H9 (cell line): ENCODE results near the gene ABCA3. TPM values are rescaled to one million over a fixed set of nuclear protein-coding genes. Genes with fewer than 3 reads are reported as not detected.

ENCODE experiments used
- DNase-seq: peaks from one replicate; pipeline ENCODE4 v3.0.0-alpha.2; 2017
- H2AFZ ChIP-seq: one replicate; pipeline ENCODE4 v1.6.1; 2013; ENCODE audit warnings: mild to moderate bottlenecking, low read length, control low read depth, moderate library complexity
- H2AK5ac ChIP-seq: 2 replicates; pipeline ENCODE4 v1.6.1; 2013; ENCODE audit warnings: low read length, control low read depth, mixed read lengths; ENCODE audit not compliant: insufficient read length
- H2BK120ac ChIP-seq: one replicate; pipeline ENCODE4 v1.6.1; 2013; ENCODE audit warnings: low read depth, mild to moderate bottlenecking, low read length, control low read depth, inconsistent platforms; ENCODE audit not compliant: poor library complexity, severe bottlenecking
- H2BK12ac ChIP-seq: 2 replicates; pipeline ENCODE4 v1.6.1; 2013; ENCODE audit warnings: low read length, control low read depth, mixed read lengths, low read depth; ENCODE audit not compliant: insufficient read length
- H2BK15ac ChIP-seq: 2 replicates; pipeline ENCODE4 v1.6.1; 2013; ENCODE audit warnings: low read depth, low read length, control low read depth
- H2BK20ac ChIP-seq: one replicate; pipeline ENCODE4 v1.6.1; 2013; ENCODE audit warnings: low read depth, mild to moderate bottlenecking, low read length, control low read depth, inconsistent platforms; ENCODE audit not compliant: poor library complexity, severe bottlenecking
- H2BK5ac ChIP-seq: 2 replicates; pipeline ENCODE4 v1.6.1; 2013; ENCODE audit warnings: low read length, control low read depth, mixed read lengths; ENCODE audit not compliant: insufficient read length
- H3K14ac ChIP-seq: 2 replicates; pipeline ENCODE4 v1.6.1; 2013; ENCODE audit warnings: low read length, control low read depth; ENCODE audit not compliant: insufficient read depth
- H3K18ac ChIP-seq: 2 replicates; pipeline ENCODE4 v1.6.1; 2013; ENCODE audit warnings: low read depth, mild to moderate bottlenecking, mixed read lengths, low read length, control low read depth; ENCODE audit not compliant: insufficient read length
- H3K23ac ChIP-seq: 2 replicates; pipeline ENCODE4 v1.6.1; 2013; ENCODE audit warnings: low read length, control low read depth, mixed read lengths, low read depth; ENCODE audit not compliant: insufficient read length
- H3K23me2 ChIP-seq: 2 replicates; pipeline ENCODE4 v1.6.1; 2013; ENCODE audit warnings: low read depth, mild to moderate bottlenecking, mixed read lengths, low read length, control low read depth; ENCODE audit not compliant: insufficient read length, poor library complexity, severe bottlenecking
- H3K27ac ChIP-seq: 2 replicates; pipeline ENCODE4 v1.5.1; 2013; ENCODE audit warnings: low read length, control low read depth, mixed read lengths, low read depth; ENCODE audit not compliant: insufficient read length
- H3K27me3 ChIP-seq: 2 replicates; pipeline ENCODE4 v1.6.1; 2013; ENCODE audit warnings: low read length, control low read depth, inconsistent platforms; ENCODE audit not compliant: insufficient read depth
- H3K4ac ChIP-seq: 2 replicates; pipeline ENCODE4 v1.6.1; 2013; ENCODE audit warnings: low read depth, mild to moderate bottlenecking, control low read depth, inconsistent platforms, low read length, moderate library complexity
- H3K4me1 ChIP-seq: 2 replicates; pipeline ENCODE4 v1.6.1; 2013; ENCODE audit warnings: low read length, control low read depth, inconsistent platforms; ENCODE audit not compliant: insufficient read depth
- H3K4me2 ChIP-seq: 2 replicates; pipeline ENCODE4 v1.6.1; 2013; ENCODE audit warnings: low read length, control low read depth, mixed read lengths; ENCODE audit not compliant: insufficient read length, insufficient read depth
- H3K56ac ChIP-seq: 2 replicates; pipeline ENCODE4 v1.6.1; 2013; ENCODE audit warnings: low read depth, mild to moderate bottlenecking, mixed read lengths, low read length, control low read depth; ENCODE audit not compliant: insufficient read length
- H3K79me1 ChIP-seq: 2 replicates; pipeline ENCODE4 v1.6.1; 2013; ENCODE audit warnings: low read depth, mild to moderate bottlenecking, moderate library complexity, low read length, control low read depth, inconsistent platforms; ENCODE audit not compliant: insufficient read depth, poor library complexity, severe bottlenecking
- H3K79me2 ChIP-seq: 2 replicates; pipeline ENCODE4 v1.6.1; 2013; ENCODE audit warnings: low read length, control low read depth, inconsistent platforms; ENCODE audit not compliant: insufficient read depth
- H3K9ac ChIP-seq: 2 replicates; pipeline ENCODE4 v1.6.1; 2013; ENCODE audit warnings: low read length, control low read depth, mixed read lengths; ENCODE audit not compliant: insufficient read length; ENCODE audit errors: extremely low read depth
- H3K9me3 ChIP-seq: one replicate; pipeline ENCODE4 v1.6.1; 2013; ENCODE audit warnings: low read depth, low read length, inconsistent platforms; ENCODE audit not compliant: control insufficient read depth
- H3T11ph ChIP-seq: one replicate; pipeline ENCODE4 v1.6.1; 2013; ENCODE audit warnings: mild to moderate bottlenecking, low read length, control low read depth, inconsistent platforms
- H4K20me1 ChIP-seq: one replicate; pipeline ENCODE4 v1.6.1; 2013; ENCODE audit not compliant: control insufficient read depth, insufficient read length, insufficient read depth
- H4K5ac ChIP-seq: 2 replicates; pipeline ENCODE4 v1.6.1; 2013; ENCODE audit warnings: low read depth, mild to moderate bottlenecking, mixed read lengths, low read length, control low read depth; ENCODE audit not compliant: insufficient read length
- H4K8ac ChIP-seq: replicated peaks from 2 replicates; pipeline ENCODE4 v1.6.1; 2013; ENCODE audit warnings: low read length, control low read depth, mixed read lengths, low read depth; ENCODE audit not compliant: insufficient read length
- H4K91ac ChIP-seq: 2 replicates; pipeline ENCODE4 v1.6.1; 2013; ENCODE audit warnings: low read depth, mild to moderate bottlenecking, moderate library complexity, mixed read lengths, low read length, control low read depth; ENCODE audit not compliant: insufficient read length
- H3K27ac Mint-ChIP-seq, 3 experiments: 2 replicates in 2 of 3; 3 replicates in 1 of 3; pipeline ENCODE4 v1.8.0; 2020 to 2021; ENCODE audit warnings: mixed read lengths in 3 of 3, mild to moderate bottlenecking in 1 of 3, moderate library complexity in 1 of 3
- H3K27me3 Mint-ChIP-seq: 2 replicates; pipeline ENCODE4 v1.8.0; 2021; ENCODE audit warnings: low read depth, mild to moderate bottlenecking, moderate library complexity, mixed read lengths
- H3K36me3 Mint-ChIP-seq, 3 experiments: 2 replicates in 2 of 3; 3 replicates in 1 of 3; pipeline ENCODE4 v1.8.0; 2020 to 2021; ENCODE audit warnings: low read depth in 3 of 3, mixed read lengths in 3 of 3; ENCODE audit not compliant: insufficient read depth in 1 of 3
- H3K4me1 Mint-ChIP-seq, 2 experiments: 2 replicates each; pipeline ENCODE4 v1.8.0; 2020; ENCODE audit warnings: mixed read lengths in 2 of 2
- H3K4me3 Mint-ChIP-seq, 2 experiments: 2 replicates in 1 of 2; 3 replicates in 1 of 2; pipeline ENCODE4 v1.8.0; 2020 to 2021; ENCODE audit warnings: mild to moderate bottlenecking in 2 of 2, mixed read lengths in 2 of 2, moderate library complexity in 1 of 2
- H3K9me3 Mint-ChIP-seq, 2 experiments: 2 replicates in 1 of 2; 3 replicates in 1 of 2; pipeline ENCODE4 v1.8.0; 2020; ENCODE audit warnings: mild to moderate bottlenecking in 2 of 2, mixed read lengths in 2 of 2, moderate library complexity in 1 of 2
- CTCF ChIP-seq: fragments of 200-600 bp; sonication (generic); conservative IDR thresholded peaks from 3 replicates; pipeline ENCODE4 v1.8.0; 2021; ENCODE audit warnings: antibody characterized with exemption, mild to moderate bottlenecking
- WGBS: extraction: QIAGEN DNeasy Blood & Tissue Kit; methylation state at CpG from one replicate; pipeline ENCODE4 v1.1.7; 2013; ENCODE audit warnings: missing lambda C conversion rate, low lambda C conversion rate, mixed read lengths; ENCODE audit not compliant: insufficient read length; ENCODE audit errors: extremely low coverage; 5-methylcytosine and 5-hydroxymethylcytosine counted together
- total RNA-seq: library from RNA; stranded (reverse); gene quantifications from 2 replicates; pipeline ENCODE4 v1.2.1, GENCODE V29; 2021

Gene ABCA3
- total RNA-seq, 1 experiment from 2014 or later = 8.0 TPM

GRCh38 chr16:2257726-2258125 lies 82.8 kb downstream of the ABCA3 start:
- H4K5ac ChIP-seq = no peak overlapping the region
- no peak overlapping the region for H3K4ac ChIP-seq
- H4K8ac ChIP-seq = no peak overlapping the region
- WGBS = no CpG with 5 or more reads among the region's 6 CpGs
- H3K14ac ChIP-seq = no peak overlapping the region
- Mint-ChIP-seq H3K27ac (no peak overlapping the region), H3K4me1 (peaks cover 8% of the 10 kb centered on the region in 2 experiments), H3K4me3 (no peak overlapping the region), H3K36me3 (peaks cover 69 to 99% (median 90%) of the 10 kb centered on the region in 3 experiments), H3K9me3 (no peaks in the 10 kb centered on the region), H3K27me3 (no peaks in the 10 kb centered on the region)
- H3K27me3 ChIP-seq = no peaks in the 10 kb centered on the region
- peaks cover 2% of the 10 kb centered on the region for H4K20me1 ChIP-seq
- H3K27ac ChIP-seq = no peak overlapping the region
- no peak overlapping the region for H2BK15ac ChIP-seq
- no peak overlapping the region for H2AFZ ChIP-seq
- H3K9me3 ChIP-seq = no peaks in the 10 kb centered on the region
- H2BK5ac ChIP-seq = no peak overlapping the region
- TF ChIP-seq CTCF = no peak
- no peak overlapping the region for H2BK20ac ChIP-seq
- H2BK12ac ChIP-seq = no peak overlapping the region
- H3K9ac ChIP-seq = no peak overlapping the region
- no peak for DNase-seq
- H3K23ac ChIP-seq = no peak overlapping the region
- H3T11ph ChIP-seq = no peak overlapping the region
- no peak overlapping the region for H2AK5ac ChIP-seq
- peaks cover 6% of the 10 kb centered on the region for H3K79me1 ChIP-seq
- no peaks in the 10 kb centered on the region for H3K4me1 ChIP-seq
- H2BK120ac ChIP-seq = no peak overlapping the region
- no peak overlapping the region for H4K91ac ChIP-seq
- no peak overlapping the region for H3K4me2 ChIP-seq
- H3K18ac ChIP-seq = no peak overlapping the region
- H3K79me2 ChIP-seq = no peaks in the 10 kb centered on the region
- no peaks in the 10 kb centered on the region for H3K23me2 ChIP-seq
- no peak overlapping the region for H3K56ac ChIP-seq
